GM23338 (cell line): ENCODE measurements around the gene RNF213. TPM values are rescaled to one million over a fixed set of nuclear protein-coding genes. Genes with fewer than 3 reads are reported as not detected.

Experiments used
- ATAC-seq: fragments of 200-7000 bp; cut with Tn5 transposase; 3 replicates; pipeline ENCODE4 v1.9.1; 2020
- DNase-seq: peaks from one replicate; pipeline ENCODE4 v3.0.0-alpha.2; 2015; ENCODE audit warnings: low spot score
- H2AFZ ChIP-seq: fragments of 200-600 bp; sonication (generic); 2 replicates; pipeline ENCODE4 v1.8.0; 2016; ENCODE audit warnings: antibody characterized with exemption, mild to moderate bottlenecking, moderate library complexity
- H3F3A ChIP-seq: fragments of 200-600 bp; sonication (generic); replicated peaks from 2 replicates; pipeline ENCODE4 v1.8.0; 2017; ENCODE audit warnings: antibody characterized with exemption, mixed run types, low read depth
- H3K27ac ChIP-seq: fragments of 200-600 bp; sonication (generic); 2 replicates; pipeline ENCODE4 v1.6.1; 2016; ENCODE audit warnings: low read depth
- H3K27me3 ChIP-seq: fragments of 200-600 bp; sonication (generic); 2 replicates; pipeline ENCODE4 v1.8.0; 2016; ENCODE audit warnings: mild to moderate bottlenecking, mixed run types, moderate library complexity; ENCODE audit not compliant: insufficient read depth
- H3K36me3 ChIP-seq: fragments of 200-600 bp; sonication (generic); 2 replicates; pipeline ENCODE4 v1.8.0; 2016; ENCODE audit warnings: mild to moderate bottlenecking; ENCODE audit not compliant: insufficient read depth
- H3K4me1 ChIP-seq: fragments of 200-600 bp; sonication (generic); 2 replicates; pipeline ENCODE4 v1.8.0; 2016; ENCODE audit warnings: mild to moderate bottlenecking, moderate library complexity; ENCODE audit not compliant: insufficient read depth
- H3K4me2 ChIP-seq: fragments of 200-600 bp; sonication (generic); 2 replicates; pipeline ENCODE4 v1.7.1; 2017; ENCODE audit warnings: mixed run types
- H3K4me3 ChIP-seq: fragments of 200-600 bp; sonication (generic); 2 replicates; pipeline ENCODE4 v1.6.1; 2016; ENCODE audit warnings: mixed run types
- H3K79me2 ChIP-seq: fragments of 200-600 bp; sonication (generic); replicated peaks from 2 replicates; pipeline ENCODE4 v1.8.0; 2017; ENCODE audit warnings: mild to moderate bottlenecking; ENCODE audit not compliant: insufficient read depth
- H3K9me2 ChIP-seq: fragments of 200-600 bp; sonication (generic); 2 replicates; pipeline ENCODE4 v1.8.0; 2017; ENCODE audit not compliant: insufficient read depth
- H4K20me1 ChIP-seq: fragments of 200-600 bp; sonication (generic); replicated peaks from 2 replicates; pipeline ENCODE4 v1.8.0; 2017; ENCODE audit warnings: mild to moderate bottlenecking; ENCODE audit not compliant: insufficient read depth
- H3K27ac Mint-ChIP-seq: 2 replicates; pipeline ENCODE4 v1.8.0; 2020; ENCODE audit warnings: inconsistent platforms, mild to moderate bottlenecking, moderate library complexity, mixed read lengths
- H3K27me3 Mint-ChIP-seq: 3 replicates; pipeline ENCODE4 v1.8.0; 2022; ENCODE audit warnings: low read depth, mild to moderate bottlenecking, moderate library complexity, mixed read lengths, inconsistent platforms; ENCODE audit not compliant: insufficient read depth, poor library complexity
- H3K36me3 Mint-ChIP-seq: 3 replicates; pipeline ENCODE4 v1.8.0; 2021; ENCODE audit warnings: low read depth, mild to moderate bottlenecking, inconsistent platforms, moderate library complexity, mixed read lengths
- H3K4me1 Mint-ChIP-seq: 3 replicates; pipeline ENCODE4 v1.8.0; 2020; ENCODE audit warnings: mild to moderate bottlenecking, inconsistent platforms, mixed read lengths
- H3K4me3 Mint-ChIP-seq: 3 replicates; pipeline ENCODE4 v1.8.0; 2021; ENCODE audit warnings: moderate library complexity, mild to moderate bottlenecking, inconsistent platforms, mixed read lengths
- H3K9me3 Mint-ChIP-seq: 3 replicates; pipeline ENCODE4 v1.8.0; 2020; ENCODE audit warnings: moderate library complexity, mild to moderate bottlenecking, inconsistent platforms, mixed read lengths
- CREB1 ChIP-seq: fragments of 250-450 bp; sonication (Bioruptor Pico); IDR thresholded peaks from 2 replicates; pipeline ENCODE4 v1.5.0; 2020; ENCODE audit warnings: low read depth, mild to moderate bottlenecking, moderate library complexity
- ZNF114 ChIP-seq: fragments of 250-450 bp; sonication (Bioruptor Pico); IDR thresholded peaks from 2 replicates; pipeline ENCODE4 v1.5.0; 2020; ENCODE audit warnings: mild to moderate bottlenecking, moderate library complexity
- polyA plus RNA-seq: library from polyadenylated mRNA; unstranded; fragments of >200 nt; fragmentation: Nextera tagmentation; extraction: Ambion mirVana; gene quantifications from 2 replicates; pipeline ENCODE4 v1.2.1, GENCODE V29; 2016
- total RNA-seq: library from RNA; depleted of rRNA; stranded (reverse); fragments of >200 nt; shearing (Covaris generic); gene quantifications from 2 replicates; pipeline ENCODE4 v1.2.3, GENCODE V29; 2014
- TF ChIP-seq, protein P1 (sequence below): IDR thresholded peaks from 2 replicates; pipeline ENCODE4 v1.6.1; 2016; ENCODE audit warnings: antibody characterized with exemption
- TF ChIP-seq, protein P2 (sequence below): IDR thresholded peaks from one replicate; pipeline ENCODE4 v1.6.1; 2018; ENCODE audit warnings: antibody characterized with exemption; ENCODE audit not compliant: unreplicated experiment
- TF ChIP-seq, protein P3 (sequence below), 2 experiments: fragments of 200-600 bp in 1 of 2; sonication (generic) in 1 of 2; conservative IDR thresholded peaks; 2 replicates each; pipeline versions ENCODE4 v1.5.1 to v1.6.1; 2016 to 2017; ENCODE audit warnings: antibody characterized with exemption in 2 of 2, low read depth in 2 of 2, mild to moderate bottlenecking in 2 of 2, moderate library complexity in 1 of 2

RNF213 gene
- total and polyA plus RNA-seq, 2 experiments from 2014 or later: 21.2 to 67.2 TPM

DNA sequence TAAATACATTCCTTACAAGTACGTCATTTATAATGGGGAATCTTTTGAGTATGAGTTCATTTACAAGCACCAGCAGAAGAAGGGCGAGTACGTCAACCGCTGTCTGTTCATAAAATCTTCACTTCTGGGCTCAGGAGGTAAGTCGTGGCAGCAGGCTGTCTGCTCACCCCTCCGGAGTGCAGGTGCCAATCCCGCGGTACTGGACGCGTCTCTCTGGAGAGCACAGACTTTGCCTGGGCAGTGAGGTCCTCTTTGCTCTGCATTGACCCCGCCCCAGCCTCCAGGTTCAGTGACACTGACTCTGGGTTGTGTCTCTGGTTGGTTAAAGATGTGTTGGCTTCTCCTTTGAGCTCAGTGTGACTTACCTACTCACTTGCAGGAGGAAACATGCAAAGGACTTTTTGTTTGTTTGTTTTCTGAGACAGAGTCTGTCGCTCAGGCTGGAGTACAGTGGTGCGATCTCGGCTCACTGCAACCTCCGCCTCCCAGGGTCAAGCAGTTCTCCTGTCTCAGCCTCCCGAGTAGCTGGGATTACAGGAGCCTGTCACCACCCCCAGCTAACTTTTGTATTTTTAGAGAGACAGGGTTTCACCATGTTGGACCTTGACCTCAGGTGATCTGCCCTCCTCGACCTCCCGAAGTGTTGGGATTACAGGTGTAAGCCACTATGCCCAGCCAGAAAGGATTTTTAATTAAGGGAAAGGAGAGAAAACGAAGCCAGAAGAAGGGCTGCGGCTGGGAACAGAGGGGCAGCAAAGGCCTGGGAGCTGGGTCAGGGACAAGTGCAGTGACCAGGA lies 31.2 kb downstream of the RNF213 start:
- Histone ChIP-seq H3K4me3 (no peak overlapping the region), H3K4me2 (no peak overlapping the region), H3K27ac (no peak overlapping the region), H3K36me3 (peaks cover 16% of the 10 kb centered on the region), H4K20me1 (no peaks in the 10 kb centered on the region; the same call in 1 of the 2 replicates), H2AFZ (no peak overlapping the region), H3K27me3 (no peaks in the 10 kb centered on the region), H3K9me2 (no peaks in the 10 kb centered on the region), H3F3A (no peaks in the 10 kb centered on the region), H3K79me2 (no peaks in the 10 kb centered on the region), H3K4me1 (no peaks in the 10 kb centered on the region)
- Mint-ChIP-seq H3K4me1 (peaks cover 2% of the 10 kb centered on the region; the same call in 2 of the 3 replicates), H3K27me3 (peaks cover 8% of the 10 kb centered on the region), H3K9me3 (no peaks in the 10 kb centered on the region), H3K4me3 (no peak overlapping the region), H3K27ac (no peak overlapping the region), H3K36me3 (peaks cover 70% of the 10 kb centered on the region)
- ATAC-seq: no peak
- TF ChIP-seq, protein P1, sequence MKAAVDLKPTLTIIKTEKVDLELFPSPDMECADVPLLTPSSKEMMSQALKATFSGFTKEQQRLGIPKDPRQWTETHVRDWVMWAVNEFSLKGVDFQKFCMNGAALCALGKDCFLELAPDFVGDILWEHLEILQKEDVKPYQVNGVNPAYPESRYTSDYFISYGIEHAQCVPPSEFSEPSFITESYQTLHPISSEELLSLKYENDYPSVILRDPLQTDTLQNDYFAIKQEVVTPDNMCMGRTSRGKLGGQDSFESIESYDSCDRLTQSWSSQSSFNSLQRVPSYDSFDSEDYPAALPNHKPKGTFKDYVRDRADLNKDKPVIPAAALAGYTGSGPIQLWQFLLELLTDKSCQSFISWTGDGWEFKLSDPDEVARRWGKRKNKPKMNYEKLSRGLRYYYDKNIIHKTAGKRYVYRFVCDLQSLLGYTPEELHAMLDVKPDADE: no peak
- no peak for DNase-seq

DNA sequence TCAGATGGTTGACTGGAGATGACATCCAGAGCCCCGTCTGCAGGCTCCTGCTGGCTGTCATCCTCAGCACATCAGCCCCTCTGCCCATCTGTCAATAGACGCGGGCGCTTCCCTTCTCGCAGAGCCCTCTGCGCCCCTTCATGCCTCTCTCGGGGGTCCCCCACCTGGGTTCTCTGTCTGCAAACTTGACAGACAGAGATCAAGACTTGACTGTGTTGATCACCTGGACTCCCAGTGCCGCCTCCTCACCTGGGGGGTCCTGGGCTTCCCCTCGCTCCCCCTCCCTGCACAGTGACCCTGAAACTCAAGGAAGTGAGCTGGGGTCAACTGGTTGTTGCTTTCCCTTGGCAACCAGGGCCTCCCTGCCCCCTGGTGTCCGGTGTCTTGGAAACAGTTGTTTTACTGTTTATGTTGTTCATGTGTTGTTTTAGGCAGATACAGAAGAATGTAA lies 31.9 kb downstream of the RNF213 start:
- peaks cover 19% of the 10 kb centered on the region for H3K36me3 ChIP-seq
- Mint-ChIP-seq H3K36me3 (peaks cover 70% of the 10 kb centered on the region), H3K4me3 (no peak overlapping the region), H3K9me3 (no peaks in the 10 kb centered on the region), H3K4me1 (peaks cover 1% of the 10 kb centered on the region; the same call in 2 of the 3 replicates), H3K27me3 (peaks cover 7% of the 10 kb centered on the region), H3K27ac (no peak overlapping the region)
- H4K20me1 ChIP-seq: no peaks in the 10 kb centered on the region; the same call in 1 of the 2 replicates
- no peaks in the 10 kb centered on the region for H3K27me3 ChIP-seq
- TF ChIP-seq, protein P2, sequence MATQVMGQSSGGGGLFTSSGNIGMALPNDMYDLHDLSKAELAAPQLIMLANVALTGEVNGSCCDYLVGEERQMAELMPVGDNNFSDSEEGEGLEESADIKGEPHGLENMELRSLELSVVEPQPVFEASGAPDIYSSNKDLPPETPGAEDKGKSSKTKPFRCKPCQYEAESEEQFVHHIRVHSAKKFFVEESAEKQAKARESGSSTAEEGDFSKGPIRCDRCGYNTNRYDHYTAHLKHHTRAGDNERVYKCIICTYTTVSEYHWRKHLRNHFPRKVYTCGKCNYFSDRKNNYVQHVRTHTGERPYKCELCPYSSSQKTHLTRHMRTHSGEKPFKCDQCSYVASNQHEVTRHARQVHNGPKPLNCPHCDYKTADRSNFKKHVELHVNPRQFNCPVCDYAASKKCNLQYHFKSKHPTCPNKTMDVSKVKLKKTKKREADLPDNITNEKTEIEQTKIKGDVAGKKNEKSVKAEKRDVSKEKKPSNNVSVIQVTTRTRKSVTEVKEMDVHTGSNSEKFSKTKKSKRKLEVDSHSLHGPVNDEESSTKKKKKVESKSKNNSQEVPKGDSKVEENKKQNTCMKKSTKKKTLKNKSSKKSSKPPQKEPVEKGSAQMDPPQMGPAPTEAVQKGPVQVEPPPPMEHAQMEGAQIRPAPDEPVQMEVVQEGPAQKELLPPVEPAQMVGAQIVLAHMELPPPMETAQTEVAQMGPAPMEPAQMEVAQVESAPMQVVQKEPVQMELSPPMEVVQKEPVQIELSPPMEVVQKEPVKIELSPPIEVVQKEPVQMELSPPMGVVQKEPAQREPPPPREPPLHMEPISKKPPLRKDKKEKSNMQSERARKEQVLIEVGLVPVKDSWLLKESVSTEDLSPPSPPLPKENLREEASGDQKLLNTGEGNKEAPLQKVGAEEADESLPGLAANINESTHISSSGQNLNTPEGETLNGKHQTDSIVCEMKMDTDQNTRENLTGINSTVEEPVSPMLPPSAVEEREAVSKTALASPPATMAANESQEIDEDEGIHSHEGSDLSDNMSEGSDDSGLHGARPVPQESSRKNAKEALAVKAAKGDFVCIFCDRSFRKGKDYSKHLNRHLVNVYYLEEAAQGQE: no peak
- no peak for TF ChIP-seq CREB1 (CRISPR knock-in tag)
- TF ChIP-seq, protein P3, sequence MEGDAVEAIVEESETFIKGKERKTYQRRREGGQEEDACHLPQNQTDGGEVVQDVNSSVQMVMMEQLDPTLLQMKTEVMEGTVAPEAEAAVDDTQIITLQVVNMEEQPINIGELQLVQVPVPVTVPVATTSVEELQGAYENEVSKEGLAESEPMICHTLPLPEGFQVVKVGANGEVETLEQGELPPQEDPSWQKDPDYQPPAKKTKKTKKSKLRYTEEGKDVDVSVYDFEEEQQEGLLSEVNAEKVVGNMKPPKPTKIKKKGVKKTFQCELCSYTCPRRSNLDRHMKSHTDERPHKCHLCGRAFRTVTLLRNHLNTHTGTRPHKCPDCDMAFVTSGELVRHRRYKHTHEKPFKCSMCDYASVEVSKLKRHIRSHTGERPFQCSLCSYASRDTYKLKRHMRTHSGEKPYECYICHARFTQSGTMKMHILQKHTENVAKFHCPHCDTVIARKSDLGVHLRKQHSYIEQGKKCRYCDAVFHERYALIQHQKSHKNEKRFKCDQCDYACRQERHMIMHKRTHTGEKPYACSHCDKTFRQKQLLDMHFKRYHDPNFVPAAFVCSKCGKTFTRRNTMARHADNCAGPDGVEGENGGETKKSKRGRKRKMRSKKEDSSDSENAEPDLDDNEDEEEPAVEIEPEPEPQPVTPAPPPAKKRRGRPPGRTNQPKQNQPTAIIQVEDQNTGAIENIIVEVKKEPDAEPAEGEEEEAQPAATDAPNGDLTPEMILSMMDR (conservative IDR thresholded peaks at IDR 0.05; ENCODE audit: low read depth in 2 of 2): peak; percentile 26 to 37
- no peak for TF ChIP-seq ZNF114
- no peak overlapping the region for H3K4me2 ChIP-seq
- H3K4me1 ChIP-seq: no peaks in the 10 kb centered on the region
- no peak overlapping the region for H2AFZ ChIP-seq
- H3K4me3 ChIP-seq: no peak overlapping the region
- DNase-seq (no peak), ATAC-seq (no peak)
- no peak overlapping the region for H3K27ac ChIP-seq
- no peaks in the 10 kb centered on the region for H3K9me2 ChIP-seq
- no peaks in the 10 kb centered on the region for H3K79me2 ChIP-seq
- no peaks in the 10 kb centered on the region for H3F3A ChIP-seq
